ENCODE results near the gene FOXJ3. TPM values are rescaled to one million over a fixed set of nuclear protein-coding genes. Genes with fewer than 3 reads are reported as not detected.

FOXJ3 gene
- total RNA-seq, 4 donors from 2014 or later: 31.2 to 88.4 (median 81.5) TPM

GRCh38 chr1:42364542-42364941, 29.5 kb upstream of the FOXJ3 start:
- intact Hi-C loops (cut with DNase I; ENCODE audit: low total_unique reads): no loop called here
- H3K4me3 ChIP-seq: no peak overlapping the region
- no peaks in the 10 kb centered on the region for H3K4me1 ChIP-seq
- no peaks in the 10 kb centered on the region for H3K27me3 ChIP-seq
- H3K27ac ChIP-seq: no peak overlapping the region
- no peaks in the 10 kb centered on the region for H3K36me3 ChIP-seq
- H3K9me3 ChIP-seq: no peaks in the 10 kb centered on the region
- DNase-seq: no peak
- TF ChIP-seq POLR2A (IDR thresholded peaks at IDR 0.05) (no peak), CTCF (IDR thresholded peaks at IDR 0.05) (no peak)

- no peaks in the 10 kb centered on the region for H3K9me3 ChIP-seq
- H3K36me3 ChIP-seq: no peaks in the 10 kb centered on the region
- no peak for TF ChIP-seq POLR2A (IDR thresholded peaks at IDR 0.05)
- no peak for TF ChIP-seq CTCF (IDR thresholded peaks at IDR 0.05)
- intact Hi-C loops (cut with DNase I; ENCODE audit: low total_unique reads): no loop called here
- DNase-seq: no peak
- no peak overlapping the region for H3K4me3 ChIP-seq
- no peak overlapping the region for H3K27ac ChIP-seq
- no peaks in the 10 kb centered on the region for H3K4me1 ChIP-seq
- no peaks in the 10 kb centered on the region for H3K27me3 ChIP-seq
These were observed 29.1 kb upstream of the FOXJ3 start for GRCh38 chr1:42364089-42364488.

GRCh38 chr1:42359466-42359865, 24.4 kb upstream of the FOXJ3 start:
- H3K36me3 ChIP-seq: no peaks in the 10 kb centered on the region
- no peak overlapping the region for H3K4me3 ChIP-seq
- TF ChIP-seq POLR2A (IDR thresholded peaks at IDR 0.05) (no peak), CTCF (IDR thresholded peaks at IDR 0.05) (no peak)
- no peaks in the 10 kb centered on the region for H3K9me3 ChIP-seq
- DNase-seq: no peak
- H3K4me1 ChIP-seq: no peaks in the 10 kb centered on the region
- H3K27ac ChIP-seq: no peak overlapping the region
- intact Hi-C loops (cut with DNase I; ENCODE audit: low total_unique reads): no loop called here
- no peaks in the 10 kb centered on the region for H3K27me3 ChIP-seq

DNA sequence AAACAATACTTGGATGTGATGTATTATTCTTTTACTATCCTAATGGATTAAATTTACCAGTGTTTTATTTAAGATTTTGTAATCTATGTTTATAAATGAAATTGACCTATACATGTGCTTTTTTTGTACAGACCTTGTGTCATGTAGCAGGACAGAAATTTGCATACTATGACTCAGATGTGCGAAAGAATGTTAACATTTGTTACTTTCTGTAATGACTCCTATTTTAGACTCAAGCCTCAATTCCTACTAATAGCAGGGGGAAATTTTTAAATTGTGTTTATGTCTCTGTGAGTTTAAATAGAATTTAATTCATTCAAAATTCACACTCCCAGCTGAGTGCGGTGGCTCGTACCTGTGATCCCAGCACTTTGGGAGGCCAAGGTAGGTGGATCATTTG, 23.8 kb upstream of the FOXJ3 start:
- no peak for DNase-seq
- Histone ChIP-seq H3K36me3 (no peaks in the 10 kb centered on the region), H3K4me3 (no peak overlapping the region), H3K4me1 (no peaks in the 10 kb centered on the region), H3K27ac (no peak overlapping the region), H3K27me3 (no peaks in the 10 kb centered on the region), H3K9me3 (no peaks in the 10 kb centered on the region)
- no peak for TF ChIP-seq CTCF (IDR thresholded peaks at IDR 0.05)
- TF ChIP-seq POLR2A (IDR thresholded peaks at IDR 0.05): no peak
- intact Hi-C loops (cut with DNase I; ENCODE audit: low total_unique reads): no loop called here

- no peaks in the 10 kb centered on the region for H3K27me3 ChIP-seq
- no peak overlapping the region for H3K27ac ChIP-seq
- no peak for DNase-seq
- H3K36me3 ChIP-seq: no peaks in the 10 kb centered on the region
- no peaks in the 10 kb centered on the region for H3K9me3 ChIP-seq
- no peak overlapping the region for H3K4me3 ChIP-seq
- TF ChIP-seq CTCF (IDR thresholded peaks at IDR 0.05): no peak
- TF ChIP-seq POLR2A (IDR thresholded peaks at IDR 0.05): no peak
- intact Hi-C loops (cut with DNase I; ENCODE audit: low total_unique reads): no loop called here
- no peaks in the 10 kb centered on the region for H3K4me1 ChIP-seq
These were observed 15.1 kb upstream of the FOXJ3 start for GRCh38 chr1:42350086-42350485.

Data from uterus (tissue), 4 donors.